ENCODE data around the gene ZC3H6. TPM values are rescaled to one million over a fixed set of nuclear protein-coding genes. Genes with fewer than 3 reads are reported as not detected.
A peak's percentile ranks its signal among the peaks of the same experiment; 100 is the strongest.

Gene ZC3H6
- total RNA-seq, 1 donor from 2014 or later = 16.6 TPM

DNA sequence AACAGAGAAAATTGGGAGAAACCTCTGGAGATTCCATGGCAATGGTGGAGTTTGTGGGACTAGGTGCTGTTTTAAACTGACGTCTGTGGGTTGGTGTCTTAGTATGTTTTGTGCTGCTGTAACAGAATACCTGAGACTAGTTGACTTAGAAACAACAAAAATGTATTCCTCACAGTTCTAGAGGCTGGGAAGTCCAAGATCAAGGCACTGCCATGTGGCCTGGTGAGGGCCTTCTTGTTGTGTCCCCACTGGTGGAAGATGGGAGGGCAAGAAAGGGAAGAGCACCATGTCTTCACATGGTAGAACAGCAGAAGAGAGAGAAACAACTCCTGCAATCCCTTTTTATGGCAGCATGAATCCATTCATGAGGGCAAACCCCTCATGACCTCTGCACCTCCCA lies 6.8 kb upstream of the ZC3H6 start:
- H3K36me3 ChIP-seq = no peaks in the 10 kb centered on the region
- no peaks in the 10 kb centered on the region for H3K9me3 ChIP-seq
- H3K4me3 ChIP-seq = no peak overlapping the region
- no peak overlapping the region for H3K27ac ChIP-seq
- intact Hi-C loops (cut with DNase I) = no loop called here
- DNase-seq = no peak
- no peak for ATAC-seq
- TF ChIP-seq, protein P1, sequence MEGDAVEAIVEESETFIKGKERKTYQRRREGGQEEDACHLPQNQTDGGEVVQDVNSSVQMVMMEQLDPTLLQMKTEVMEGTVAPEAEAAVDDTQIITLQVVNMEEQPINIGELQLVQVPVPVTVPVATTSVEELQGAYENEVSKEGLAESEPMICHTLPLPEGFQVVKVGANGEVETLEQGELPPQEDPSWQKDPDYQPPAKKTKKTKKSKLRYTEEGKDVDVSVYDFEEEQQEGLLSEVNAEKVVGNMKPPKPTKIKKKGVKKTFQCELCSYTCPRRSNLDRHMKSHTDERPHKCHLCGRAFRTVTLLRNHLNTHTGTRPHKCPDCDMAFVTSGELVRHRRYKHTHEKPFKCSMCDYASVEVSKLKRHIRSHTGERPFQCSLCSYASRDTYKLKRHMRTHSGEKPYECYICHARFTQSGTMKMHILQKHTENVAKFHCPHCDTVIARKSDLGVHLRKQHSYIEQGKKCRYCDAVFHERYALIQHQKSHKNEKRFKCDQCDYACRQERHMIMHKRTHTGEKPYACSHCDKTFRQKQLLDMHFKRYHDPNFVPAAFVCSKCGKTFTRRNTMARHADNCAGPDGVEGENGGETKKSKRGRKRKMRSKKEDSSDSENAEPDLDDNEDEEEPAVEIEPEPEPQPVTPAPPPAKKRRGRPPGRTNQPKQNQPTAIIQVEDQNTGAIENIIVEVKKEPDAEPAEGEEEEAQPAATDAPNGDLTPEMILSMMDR (IDR thresholded peaks at IDR 0.05) = no peak
- no peaks in the 10 kb centered on the region for H3K27me3 ChIP-seq
- H3K4me1 ChIP-seq = no peaks in the 10 kb centered on the region

DNA sequence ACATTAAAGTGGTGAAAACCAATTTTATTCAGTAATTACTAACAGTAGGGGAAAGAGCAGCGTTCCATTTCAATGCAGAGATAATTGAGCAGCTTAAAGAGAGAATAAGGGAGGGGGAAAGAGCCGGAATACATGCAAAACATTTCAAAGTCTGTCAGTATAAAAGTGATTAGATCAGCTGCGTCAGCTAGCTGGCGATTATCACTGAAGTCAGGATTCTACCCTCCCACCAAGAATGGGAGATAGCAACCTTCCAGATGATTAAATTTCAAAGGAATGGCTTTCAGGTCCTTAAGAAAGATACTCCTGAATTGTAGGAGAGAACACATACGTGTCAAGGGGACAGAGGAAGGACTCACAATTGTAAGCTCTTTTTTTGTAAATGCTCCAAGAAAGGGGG lies 2.7 kb upstream of the ZC3H6 start:
- DNase-seq (no peak), ATAC-seq (no peak)
- Histone ChIP-seq H3K36me3 (no peaks in the 10 kb centered on the region), H3K4me1 (peaks cover 13% of the 10 kb centered on the region), H3K9me3 (no peaks in the 10 kb centered on the region), H3K4me3 (no peak overlapping the region), H3K27me3 (no peaks in the 10 kb centered on the region), H3K27ac (no peak overlapping the region)
- intact Hi-C loops (cut with DNase I) = no loop called here
- TF ChIP-seq, protein P1 (IDR thresholded peaks at IDR 0.05) = no peak

DNA sequence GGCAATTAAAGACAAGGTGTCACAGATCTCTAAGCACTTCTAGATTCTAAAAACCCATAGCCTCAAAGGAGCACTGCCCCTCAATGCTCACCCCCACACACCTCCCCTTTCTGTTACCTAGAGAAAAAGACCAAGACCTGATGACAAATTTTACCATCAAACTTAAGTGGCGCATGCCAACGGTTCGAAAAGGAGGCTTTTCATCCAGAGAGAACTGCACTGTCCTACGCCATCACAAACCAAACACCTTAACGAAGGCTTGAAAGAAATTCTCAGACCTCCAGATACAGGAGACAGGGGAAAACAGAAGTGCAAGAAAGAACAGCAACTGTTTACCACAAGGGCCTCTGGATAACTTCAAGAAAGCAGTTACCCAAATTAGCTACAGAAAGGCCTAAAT lies 2.0 kb upstream of the ZC3H6 start:
- intact Hi-C loops (cut with DNase I) = no loop called here

DNA sequence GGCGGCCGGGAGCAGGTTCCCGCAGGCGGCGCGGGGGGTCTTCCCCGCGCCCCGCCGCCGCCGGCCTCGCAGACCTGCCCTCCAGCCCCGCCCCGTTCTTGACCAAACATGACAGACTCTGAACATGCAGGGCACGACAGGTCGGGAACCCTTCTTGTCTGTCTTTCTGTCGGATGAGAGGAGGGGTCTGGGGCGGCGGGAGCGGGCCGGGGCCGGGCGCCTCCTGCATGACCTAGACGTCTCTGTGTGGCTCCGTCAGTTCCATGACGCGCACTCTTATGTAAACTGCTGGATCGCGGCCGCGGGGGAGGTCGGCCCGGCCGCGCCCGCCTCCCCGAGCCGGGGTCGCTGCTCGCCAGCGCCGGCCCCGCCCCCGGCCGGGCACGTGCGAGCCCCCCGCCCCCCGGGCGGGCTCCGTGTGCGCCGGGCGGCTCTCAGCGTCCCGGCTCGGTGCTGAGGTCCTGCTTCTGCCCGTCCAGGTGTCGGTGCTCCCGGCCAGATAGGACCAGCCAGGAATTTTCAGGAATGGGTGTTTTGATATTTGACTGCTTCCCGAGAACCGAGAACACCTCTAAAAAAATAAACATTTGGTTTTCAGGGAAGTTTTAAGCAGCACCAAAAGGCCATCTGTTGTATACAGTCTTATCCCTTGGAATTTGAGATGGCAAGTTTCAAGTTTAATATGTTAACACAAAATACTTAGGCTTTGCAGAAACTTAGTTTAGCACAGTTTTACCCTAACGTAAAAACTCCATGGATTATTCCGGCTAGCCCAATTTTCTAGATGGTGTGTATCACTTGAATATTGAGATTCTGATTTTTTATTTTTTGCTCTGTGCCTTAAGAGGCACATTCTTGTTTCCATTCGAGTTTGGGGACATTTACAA lies 733 bp downstream of the ZC3H6 start:
- Histone ChIP-seq H3K9me3 (no peaks in the 10 kb centered on the region), H3K36me3 (no peaks in the 10 kb centered on the region), H3K27me3 (no peaks in the 10 kb centered on the region), H3K4me3 (peak overlapping the region; percentile 88), H3K4me1 (peaks cover 14% of the 10 kb centered on the region), H3K27ac (peak overlapping the region; percentile 100)
- TF ChIP-seq, protein P1 (IDR thresholded peaks at IDR 0.05) = no peak
- peak; percentile 85 for ATAC-seq
- DNase-seq = peak; percentile 92
- intact Hi-C loops (cut with DNase I) = no loop called here

More for the DNA sequence above, 2.0 kb upstream of the ZC3H6 start:
- Histone ChIP-seq H3K27me3 (no peaks in the 10 kb centered on the region), H3K4me3 (no peak overlapping the region), H3K27ac (no peak overlapping the region), H3K36me3 (no peaks in the 10 kb centered on the region), H3K4me1 (peaks cover 14% of the 10 kb centered on the region), H3K9me3 (no peaks in the 10 kb centered on the region)
- TF ChIP-seq, protein P1 (IDR thresholded peaks at IDR 0.05) = no peak
- no peak for DNase-seq
- no peak for ATAC-seq

DNA sequence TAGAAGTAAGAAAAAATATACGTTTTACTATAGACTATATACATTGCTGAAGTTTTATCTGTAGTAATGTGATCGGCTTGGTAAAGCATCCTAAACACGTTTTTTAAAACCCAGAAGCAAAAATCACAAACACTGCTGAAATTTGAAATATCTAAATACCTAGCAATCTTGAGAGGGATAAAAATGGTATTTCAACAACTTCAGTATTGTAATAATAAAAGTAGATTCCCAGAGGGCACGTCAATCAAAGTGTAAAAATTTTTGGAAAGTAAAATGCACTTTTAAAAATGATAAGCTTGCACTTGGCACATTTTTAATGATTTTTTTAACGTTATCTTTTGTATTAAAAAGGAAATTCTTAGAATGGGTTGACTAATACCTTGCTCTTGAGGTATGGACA lies 1.6 kb downstream of the ZC3H6 start:
- TF ChIP-seq, protein P1 (IDR thresholded peaks at IDR 0.05) = no peak
- H3K36me3 ChIP-seq = no peaks in the 10 kb centered on the region
- no peaks in the 10 kb centered on the region for H3K9me3 ChIP-seq
- H3K27me3 ChIP-seq = no peaks in the 10 kb centered on the region
- intact Hi-C loops (cut with DNase I) = no loop called here
- peaks cover 14% of the 10 kb centered on the region for H3K4me1 ChIP-seq
- no peak for DNase-seq
- peak overlapping the region; percentile 88 for H3K4me3 ChIP-seq
- no peak for ATAC-seq
- no peak overlapping the region for H3K27ac ChIP-seq
